Heart left ventricle (tissue), 13 donors: ENCODE measurements around the gene CDCA7.

Experiments
- CTCF ChIP-seq, 12 donors: fragments of 200-600 bp; sonication (generic) in 4 of 12; IDR thresholded peaks; one replicate each; pipeline versions ENCODE4 v1.5.0 to v1.8.0; 2018 to 2022; ENCODE audit warnings: antibody characterized with exemption in 12 of 12, mild to moderate bottlenecking in 5 of 12
- POLR2A ChIP-seq, 2 donors: fragments of 450-650 bp; IDR thresholded peaks; one replicate each; pipeline ENCODE4 v1.6.1; 2017; ENCODE audit warnings: antibody characterized with exemption in 2 of 2, mild to moderate bottlenecking in 2 of 2, moderate library complexity in 2 of 2
- donor health status: ischemic (EF 13 %, LVEDD 7.1; RV severe dilation, severe dysfunction).
- donor health status: DM: no; HTN: yes; CAD: no.
- donor health status: DM: no; HTN: no; CAD: no.
- donor health status: ischemic (EF 25% LVEDD 6.9; RV normal size, moderate dysfunction).
- donor health status: ischemic (EF 25% LVEDD 5.7; RV mildly dilated, moderate dysfunction).
- donor health status: ischemic (EF 35%, LVEDD 5.7; RV mildly dilated, moderate dysfunction).
- donor health status: nonischemic (EF 11% LVEDD 7.7; RV severe dilation, severe dysfunction).
- donor health status: DM: yes; HTN: yes; CAD: no.
- donor health status: PGD.
- donor health status: ischemic (EF 29% LVEDD 5.4; RV normal size, mild dysfunction).
- donor health status: nonischemic (EF 23%, LVEDD 6.1; RV moderate dilation, normal function).

- no peak for TF ChIP-seq CTCF (IDR thresholded peaks at IDR 0.05)
- TF ChIP-seq POLR2A (IDR thresholded peaks at IDR 0.05) = no peak
These were observed 49.4 kb upstream of the CDCA7 start for GRCh38 chr2:173305303-173305702.
